ENCODE results near the gene FAM107A. TPM values are rescaled to one million over a fixed set of nuclear protein-coding genes. Genes with fewer than 3 reads are reported as not detected.

FAM107A gene
- total and polyA plus RNA-seq, 2 of the 13 experiments (the other 11 are each of a cell fraction or from before 2014, with no cell fraction given): not detected

DNA sequence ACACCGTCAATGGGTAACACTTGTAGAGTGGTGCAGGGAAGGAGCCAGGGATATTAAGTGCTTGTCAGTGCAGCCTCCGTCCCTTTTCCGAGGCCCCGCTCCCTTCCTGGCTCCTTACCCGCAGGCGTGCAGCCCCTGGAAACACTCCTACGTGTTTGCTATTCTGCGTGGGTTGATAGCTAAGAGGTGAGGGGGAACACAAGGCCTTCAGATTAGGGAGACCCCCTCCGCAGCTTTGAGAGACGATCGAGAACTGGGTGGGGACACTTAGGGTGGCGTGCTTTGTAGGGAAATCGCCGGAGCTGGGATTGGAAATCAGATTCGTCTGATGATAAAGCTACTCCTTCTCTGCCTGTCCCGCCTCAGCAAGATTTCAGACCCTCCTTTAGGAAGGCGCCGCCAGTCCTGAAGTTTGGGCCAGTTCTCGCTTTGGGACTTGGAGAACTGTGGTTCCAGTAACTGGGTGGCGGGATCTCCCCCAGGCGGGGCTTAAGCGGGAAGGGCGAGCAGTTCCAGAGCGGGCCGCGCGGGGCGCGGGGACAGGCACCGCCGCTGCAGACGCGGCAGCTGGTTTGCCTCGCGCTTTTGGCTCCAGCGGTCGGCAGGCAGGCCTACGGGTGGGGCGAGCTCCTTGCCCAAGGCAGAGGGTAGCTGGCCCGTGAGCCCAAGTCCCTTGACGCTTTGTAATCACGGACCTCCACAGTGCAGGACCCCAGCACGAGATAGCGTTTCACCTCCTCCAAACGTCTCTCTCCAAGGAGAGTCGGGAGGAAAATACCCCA is 8.0 kb upstream of the FAM107A start (continued):
- TF ChIP-seq ZXDC (CRISPR knock-in tag; IDR thresholded peaks at IDR 0.05) (no peak), TP53 (CRISPR knock-in tag; conservative IDR thresholded peaks at IDR 0.05) (no peak), ZKSCAN1 (IDR thresholded peaks at IDR 0.05; ENCODE audit: low read length) (peak; percentile 34; the same call in 1 of the 2 replicates), RFXAP (CRISPR knock-in tag; IDR thresholded peaks at IDR 0.05; ENCODE audit: borderline replicate concordance) (0 out of 2 replicates have a peak, but pooled peaks have one; percentile 44), RAD21 (CRISPR knock-in tag; IDR thresholded peaks at IDR 0.05) (peak; percentile 47; the same call in 1 of the 2 replicates), SMYD3 (CRISPR knock-in tag; IDR thresholded peaks at IDR 0.05) (no peak), TRIM22 (IDR thresholded peaks at IDR 0.05) (no peak), ZNF788 (CRISPR knock-in tag; IDR thresholded peaks at IDR 0.05; ENCODE audit: borderline replicate concordance) (peak; percentile 73; the same call in 1 of the 2 replicates), SIX1 (CRISPR knock-in tag; IDR thresholded peaks at IDR 0.05; ENCODE audit: borderline replicate concordance) (no peak), PTBP1 (IDR thresholded peaks at IDR 0.05; ENCODE audit: low read depth, low read length, poor library complexity, severe bottlenecking) (no peak), ATF1 (CRISPR knock-in tag; IDR thresholded peaks at IDR 0.05) (no peak), ZNF598 (CRISPR knock-in tag; IDR thresholded peaks at IDR 0.05; ENCODE audit: borderline replicate concordance) (0 out of 2 replicates have a peak, but pooled peaks have one; percentile 55), ZNF501 (CRISPR knock-in tag; IDR thresholded peaks at IDR 0.05) (peak; percentile 35), SRSF4 (IDR thresholded peaks at IDR 0.05; ENCODE audit: low read depth, low read length, poor library complexity, severe bottlenecking) (no peak)
- TF ChIP-seq, protein P1, sequence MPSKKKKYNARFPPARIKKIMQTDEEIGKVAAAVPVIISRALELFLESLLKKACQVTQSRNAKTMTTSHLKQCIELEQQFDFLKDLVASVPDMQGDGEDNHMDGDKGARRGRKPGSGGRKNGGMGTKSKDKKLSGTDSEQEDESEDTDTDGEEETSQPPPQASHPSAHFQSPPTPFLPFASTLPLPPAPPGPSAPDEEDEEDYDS (CRISPR knock-in tag; IDR thresholded peaks at IDR 0.05): no peak
- TF ChIP-seq, protein P2, sequence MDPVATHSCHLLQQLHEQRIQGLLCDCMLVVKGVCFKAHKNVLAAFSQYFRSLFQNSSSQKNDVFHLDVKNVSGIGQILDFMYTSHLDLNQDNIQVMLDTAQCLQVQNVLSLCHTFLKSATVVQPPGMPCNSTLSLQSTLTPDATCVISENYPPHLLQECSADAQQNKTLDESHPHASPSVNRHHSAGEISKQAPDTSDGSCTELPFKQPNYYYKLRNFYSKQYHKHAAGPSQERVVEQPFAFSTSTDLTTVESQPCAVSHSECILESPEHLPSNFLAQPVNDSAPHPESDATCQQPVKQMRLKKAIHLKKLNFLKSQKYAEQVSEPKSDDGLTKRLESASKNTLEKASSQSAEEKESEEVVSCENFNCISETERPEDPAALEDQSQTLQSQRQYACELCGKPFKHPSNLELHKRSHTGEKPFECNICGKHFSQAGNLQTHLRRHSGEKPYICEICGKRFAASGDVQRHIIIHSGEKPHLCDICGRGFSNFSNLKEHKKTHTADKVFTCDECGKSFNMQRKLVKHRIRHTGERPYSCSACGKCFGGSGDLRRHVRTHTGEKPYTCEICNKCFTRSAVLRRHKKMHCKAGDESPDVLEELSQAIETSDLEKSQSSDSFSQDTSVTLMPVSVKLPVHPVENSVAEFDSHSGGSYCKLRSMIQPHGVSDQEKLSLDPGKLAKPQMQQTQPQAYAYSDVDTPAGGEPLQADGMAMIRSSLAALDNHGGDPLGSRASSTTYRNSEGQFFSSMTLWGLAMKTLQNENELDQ (CRISPR knock-in tag; IDR thresholded peaks at IDR 0.05; ENCODE audit: borderline replicate concordance): no peak
- TF ChIP-seq, protein P3, sequence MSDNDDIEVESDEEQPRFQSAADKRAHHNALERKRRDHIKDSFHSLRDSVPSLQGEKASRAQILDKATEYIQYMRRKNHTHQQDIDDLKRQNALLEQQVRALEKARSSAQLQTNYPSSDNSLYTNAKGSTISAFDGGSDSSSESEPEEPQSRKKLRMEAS (IDR thresholded peaks at IDR 0.05): peak; percentile 54; the same call in 1 of the 2 replicates
- TF ChIP-seq, protein P4, sequence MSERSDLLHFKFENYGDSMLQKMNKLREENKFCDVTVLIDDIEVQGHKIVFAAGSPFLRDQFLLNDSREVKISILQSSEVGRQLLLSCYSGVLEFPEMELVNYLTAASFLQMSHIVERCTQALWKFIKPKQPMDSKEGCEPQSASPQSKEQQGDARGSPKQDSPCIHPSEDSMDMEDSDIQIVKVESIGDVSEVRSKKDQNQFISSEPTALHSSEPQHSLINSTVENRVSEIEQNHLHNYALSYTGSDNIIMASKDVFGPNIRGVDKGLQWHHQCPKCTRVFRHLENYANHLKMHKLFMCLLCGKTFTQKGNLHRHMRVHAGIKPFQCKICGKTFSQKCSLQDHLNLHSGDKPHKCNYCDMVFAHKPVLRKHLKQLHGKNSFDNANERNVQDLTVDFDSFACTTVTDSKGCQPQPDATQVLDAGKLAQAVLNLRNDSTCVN (CRISPR knock-in tag; IDR thresholded peaks at IDR 0.05; ENCODE audit: borderline replicate concordance): no peak
- TF ChIP-seq, protein P5, sequence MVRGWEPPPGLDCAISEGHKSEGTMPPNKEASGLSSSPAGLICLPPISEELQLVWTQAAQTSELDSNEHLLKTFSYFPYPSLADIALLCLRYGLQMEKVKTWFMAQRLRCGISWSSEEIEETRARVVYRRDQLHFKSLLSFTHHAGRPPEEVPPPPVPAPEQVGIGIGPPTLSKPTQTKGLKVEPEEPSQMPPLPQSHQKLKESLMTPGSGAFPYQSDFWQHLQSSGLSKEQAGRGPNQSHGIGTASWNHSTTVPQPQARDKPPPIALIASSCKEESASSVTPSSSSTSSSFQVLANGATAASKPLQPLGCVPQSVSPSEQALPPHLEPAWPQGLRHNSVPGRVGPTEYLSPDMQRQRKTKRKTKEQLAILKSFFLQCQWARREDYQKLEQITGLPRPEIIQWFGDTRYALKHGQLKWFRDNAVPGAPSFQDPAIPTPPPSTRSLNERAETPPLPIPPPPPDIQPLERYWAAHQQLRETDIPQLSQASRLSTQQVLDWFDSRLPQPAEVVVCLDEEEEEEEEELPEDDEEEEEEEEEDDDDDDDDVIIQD (CRISPR knock-in tag; IDR thresholded peaks at IDR 0.05; ENCODE audit: low read depth): no peak

All from HepG2 (cell line).